ENCODE results near the gene CREBL2. TPM values are rescaled to one million over a fixed set of nuclear protein-coding genes. Genes with fewer than 3 reads are reported as not detected.

The CREBL2 gene
- total RNA-seq, 5 donors from 2014 or later (not counting 1 experiment from before 2014, with no cell fraction given), result 24.4 to 37.2 (median 33.8) TPM

- no peak overlapping the region for H3K27ac Mint-ChIP-seq
- ATAC-seq (replicated peaks in 1 of 4), result no peak
- no peak overlapping the region for H3K4me3 Mint-ChIP-seq
- peaks cover 10 to 14% (median 12%) of the 10 kb centered on the region in 3 donors for H3K4me1 Mint-ChIP-seq
- Histone ChIP-seq H3K4me1 (ENCODE audit: control insufficient read depth in 1 of 2, extremely low read depth in 1 of 2, insufficient read depth in 2 of 2, low read length in 2 of 2) (no peaks in the 10 kb centered on the region), H3K4me3 (ENCODE audit: control insufficient read depth in 1 of 2, extremely low read depth in 1 of 2, low read length in 1 of 2) (no peak overlapping the region), H3K27me3 (replicated peaks in 1 of 2; ENCODE audit: control insufficient read depth in 2 of 2, extremely low read depth in 1 of 2, insufficient read depth in 2 of 2, low read length in 1 of 2) (no peaks in the 10 kb centered on the region), H3K36me3 (ENCODE audit: control insufficient read depth in 2 of 2, extremely low read depth in 1 of 2, insufficient read depth in 1 of 2, low read length in 1 of 2) (no peaks in the 10 kb centered on the region), H3K27ac (ENCODE audit: low read length) (no peak overlapping the region), H3K9me3 (no peaks in the 10 kb centered on the region)
- ChIA-PET POLR2A (no interaction called here), CTCF (no interaction called here)
- H3K9me3 Mint-ChIP-seq, result no peaks in the 10 kb centered on the region
- 96% methylated on average over 5 of the region's 5 CpGs for WGBS (ENCODE audit: insufficient coverage)
- H3K36me3 Mint-ChIP-seq, result no peaks in the 10 kb centered on the region
- peaks cover 0 to 3% of the 10 kb centered on the region in 2 donors for H3K27me3 Mint-ChIP-seq
- DNase-seq, result no peak
These were observed 6.9 kb upstream of the CREBL2 start for GRCh38 chr12:12604740-12605139.

- Mint-ChIP-seq H3K27ac (peak overlapping the region; percentile 54 to 77), H3K4me1 (peaks cover 25 to 29% (median 25%) of the 10 kb centered on the region in 3 donors), H3K27me3 (no peaks in the 10 kb centered on the region), H3K4me3 (peak overlapping the region in 1 of 3 donors; percentile 35), H3K9me3 (no peaks in the 10 kb centered on the region), H3K36me3 (no peaks in the 10 kb centered on the region)
- Histone ChIP-seq H3K27ac (ENCODE audit: low read length) (no peak overlapping the region), H3K9me3 (no peaks in the 10 kb centered on the region), H3K27me3 (replicated peaks in 1 of 2; ENCODE audit: control insufficient read depth in 2 of 2, extremely low read depth in 1 of 2, insufficient read depth in 2 of 2, low read length in 1 of 2) (no peaks in the 10 kb centered on the region), H3K4me3 (ENCODE audit: control insufficient read depth in 1 of 2, extremely low read depth in 1 of 2, low read length in 1 of 2) (no peak overlapping the region), H3K36me3 (ENCODE audit: control insufficient read depth in 2 of 2, extremely low read depth in 1 of 2, insufficient read depth in 1 of 2, low read length in 1 of 2) (no peaks in the 10 kb centered on the region), H3K4me1 (ENCODE audit: control insufficient read depth in 1 of 2, extremely low read depth in 1 of 2, insufficient read depth in 2 of 2, low read length in 2 of 2) (peaks cover 5 to 8% of the 10 kb centered on the region in 2 experiments)
- ChIA-PET CTCF (interaction anchor here (0.6 to 1.1 kb wide), 8 partner anchors 44 to 375 kb away, joined by 3 to 10 read pairs (median 4); no protein-coding TSS in a partner anchor), POLR2A (no interaction called here)
- ATAC-seq (replicated peaks in 1 of 4) (no peak), DNase-seq (no peak)
- no CpG with 5 or more reads among the region's 7 CpGs for WGBS (ENCODE audit: insufficient coverage)
These were observed 4.7 kb upstream of the CREBL2 start for GRCh38 chr12:12606781-12607589.

GRCh38 chr12:12608557-12608957 lies 3.1 kb upstream of the CREBL2 start:
- POLR2A ChIA-PET, result interaction anchor here in 1 of 2 donors (0.6 kb wide), 1 partner anchor 16 kb away, joined by 3 read pairs; no protein-coding TSS in a partner anchor
- no peak overlapping the region for H3K4me3 ChIP-seq (ENCODE audit: control insufficient read depth in 1 of 2, extremely low read depth in 1 of 2, low read length in 1 of 2)
- Mint-ChIP-seq H3K4me1 (peaks cover 35 to 43% (median 38%) of the 10 kb centered on the region in 3 donors), H3K4me3 (no peak overlapping the region), H3K9me3 (no peaks in the 10 kb centered on the region), H3K27ac (peak overlapping the region; percentile 29 to 34), H3K27me3 (no peaks in the 10 kb centered on the region), H3K36me3 (peaks cover 4% of the 10 kb centered on the region)
- WGBS (ENCODE audit: insufficient coverage), result no CpG with 5 or more reads among the region's 1 CpG
- ATAC-seq (replicated peaks in 1 of 4) (no peak), DNase-seq (no peak)
- H3K4me1 ChIP-seq (ENCODE audit: control insufficient read depth in 1 of 2, extremely low read depth in 1 of 2, insufficient read depth in 2 of 2, low read length in 2 of 2), result peaks cover 13% of the 10 kb centered on the region in 2 experiments
- no peaks in the 10 kb centered on the region for H3K9me3 ChIP-seq
- H3K36me3 ChIP-seq (ENCODE audit: control insufficient read depth in 2 of 2, extremely low read depth in 1 of 2, insufficient read depth in 1 of 2, low read length in 1 of 2), result no peaks in the 10 kb centered on the region
- no peak overlapping the region for H3K27ac ChIP-seq (ENCODE audit: low read length)
- H3K27me3 ChIP-seq (replicated peaks in 1 of 2; ENCODE audit: control insufficient read depth in 2 of 2, extremely low read depth in 1 of 2, insufficient read depth in 2 of 2, low read length in 1 of 2), result no peaks in the 10 kb centered on the region
- CTCF ChIA-PET, result interaction anchor here (0.6 to 1.2 kb wide), 3 partner anchors 94 to 247 kb away, joined by 3 to 4 read pairs (median 3); no protein-coding TSS in a partner anchor

GRCh38 chr12:12609692-12610091 lies 2.0 kb upstream of the CREBL2 start:
- H3K27ac Mint-ChIP-seq, result peak overlapping the region in 1 of 2 donors; percentile 58
- Histone ChIP-seq H3K27me3 (replicated peaks in 1 of 2; ENCODE audit: control insufficient read depth in 2 of 2, extremely low read depth in 1 of 2, insufficient read depth in 2 of 2, low read length in 1 of 2) (no peaks in the 10 kb centered on the region), H3K27ac (ENCODE audit: low read length) (no peak overlapping the region), H3K4me1 (ENCODE audit: control insufficient read depth in 1 of 2, extremely low read depth in 1 of 2, insufficient read depth in 2 of 2, low read length in 2 of 2) (peaks cover 19 to 20% of the 10 kb centered on the region in 2 experiments), H3K36me3 (ENCODE audit: control insufficient read depth in 2 of 2, extremely low read depth in 1 of 2, insufficient read depth in 1 of 2, low read length in 1 of 2) (no peaks in the 10 kb centered on the region), H3K9me3 (no peaks in the 10 kb centered on the region), H3K4me3 (ENCODE audit: control insufficient read depth in 1 of 2, extremely low read depth in 1 of 2, low read length in 1 of 2) (no peak overlapping the region)
- WGBS (ENCODE audit: insufficient coverage), result no CpG with 5 or more reads among the region's 3 CpGs
- peaks cover 11% of the 10 kb centered on the region for H3K36me3 Mint-ChIP-seq
- H3K4me3 Mint-ChIP-seq, result peak overlapping the region in 1 of 3 donors; percentile 17
- no peak for ATAC-seq (replicated peaks in 1 of 4)
- POLR2A ChIA-PET, result interaction anchor here (0.6 to 0.7 kb wide), 3 partner anchors 165 to 307 kb away, joined by 3 to 13 read pairs (median 5); no protein-coding TSS in a partner anchor
- CTCF ChIA-PET, result interaction anchor here (0.7 to 1.2 kb wide), 3 partner anchors 81 to 211 kb away, joined by 3 to 12 read pairs (median 5); no protein-coding TSS in a partner anchor
- H3K9me3 Mint-ChIP-seq, result no peaks in the 10 kb centered on the region
- peaks cover 44 to 54% (median 50%) of the 10 kb centered on the region in 3 donors for H3K4me1 Mint-ChIP-seq
- no peaks in the 10 kb centered on the region for H3K27me3 Mint-ChIP-seq
- no peak for DNase-seq

- Histone ChIP-seq H3K27me3 (replicated peaks in 1 of 2; ENCODE audit: control insufficient read depth in 2 of 2, extremely low read depth in 1 of 2, insufficient read depth in 2 of 2, low read length in 1 of 2) (no peaks in the 10 kb centered on the region), H3K27ac (ENCODE audit: low read length) (peak overlapping the region; percentile 89), H3K36me3 (ENCODE audit: control insufficient read depth in 2 of 2, extremely low read depth in 1 of 2, insufficient read depth in 1 of 2, low read length in 1 of 2) (no peaks in the 10 kb centered on the region), H3K9me3 (no peaks in the 10 kb centered on the region), H3K4me1 (ENCODE audit: control insufficient read depth in 1 of 2, extremely low read depth in 1 of 2, insufficient read depth in 2 of 2, low read length in 2 of 2) (peaks cover 19 to 28% of the 10 kb centered on the region in 2 experiments), H3K4me3 (ENCODE audit: control insufficient read depth in 1 of 2, extremely low read depth in 1 of 2, low read length in 1 of 2) (no peak overlapping the region)
- no peaks in the 10 kb centered on the region for H3K27me3 Mint-ChIP-seq
- peaks cover 11% of the 10 kb centered on the region for H3K36me3 Mint-ChIP-seq
- peak overlapping the region; percentile 98 to 99 for H3K27ac Mint-ChIP-seq
- ATAC-seq (replicated peaks in 1 of 4), result no peak
- no peak for DNase-seq
- peaks cover 52 to 62% (median 60%) of the 10 kb centered on the region in 3 donors for H3K4me1 Mint-ChIP-seq
- ChIA-PET CTCF (no interaction called here), POLR2A (interaction anchor here in 1 of 2 donors (0.6 kb wide), 1 partner anchor 171 kb away, joined by 4 read pairs; no protein-coding TSS in a partner anchor)
- H3K4me3 Mint-ChIP-seq, result peak overlapping the region; percentile 79 to 96 (median 87)
- WGBS (ENCODE audit: insufficient coverage), result no CpG with 5 or more reads among the region's 4 CpGs
- H3K9me3 Mint-ChIP-seq, result no peaks in the 10 kb centered on the region
These were observed 965 bp upstream of the CREBL2 start for GRCh38 chr12:12610711-12611110.

GRCh38 chr12:12612358-12612757 lies 682 bp downstream of the CREBL2 start:
- Histone ChIP-seq H3K9me3 (no peaks in the 10 kb centered on the region), H3K27ac (ENCODE audit: low read length) (peak overlapping the region; percentile 89), H3K4me1 (ENCODE audit: control insufficient read depth in 1 of 2, extremely low read depth in 1 of 2, insufficient read depth in 2 of 2, low read length in 2 of 2) (peaks cover 32 to 38% of the 10 kb centered on the region in 2 experiments), H3K4me3 (ENCODE audit: control insufficient read depth in 1 of 2, extremely low read depth in 1 of 2, low read length in 1 of 2) (peak overlapping the region; percentile 72 to 94), H3K36me3 (ENCODE audit: control insufficient read depth in 2 of 2, extremely low read depth in 1 of 2, insufficient read depth in 1 of 2, low read length in 1 of 2) (no peaks in the 10 kb centered on the region), H3K27me3 (replicated peaks in 1 of 2; ENCODE audit: control insufficient read depth in 2 of 2, extremely low read depth in 1 of 2, insufficient read depth in 2 of 2, low read length in 1 of 2) (no peaks in the 10 kb centered on the region)
- WGBS (ENCODE audit: insufficient coverage), result 0% methylated on average over 7 of the region's 7 CpGs
- H3K9me3 Mint-ChIP-seq, result no peaks in the 10 kb centered on the region
- peak overlapping the region; percentile 79 to 96 (median 87) for H3K4me3 Mint-ChIP-seq
- peaks cover 61 to 70% (median 68%) of the 10 kb centered on the region in 3 donors for H3K4me1 Mint-ChIP-seq
- H3K36me3 Mint-ChIP-seq, result peaks cover 11% of the 10 kb centered on the region
- ChIA-PET POLR2A (interaction anchor here (0.5 to 1.6 kb wide), 3 partner anchors 11 to 255 kb away, joined by 3 to 5 read pairs (median 4); partner anchors contain the start of gene BORCS5 (in 1 of the 2)), CTCF (interaction anchor here (0.5 to 2.0 kb wide), 5 partner anchors 20 to 522 kb away, joined by 3 to 7 read pairs (median 4); no protein-coding TSS in a partner anchor)
- H3K27ac Mint-ChIP-seq, result peak overlapping the region; percentile 98 to 99
- peak in 3 of 4 experiments; percentile 17 to 31 (median 19) for ATAC-seq (replicated peaks in 1 of 4)
- H3K27me3 Mint-ChIP-seq, result no peaks in the 10 kb centered on the region
- DNase-seq, result peak in 8 of 35 experiments; percentile 5 to 56 (median 18)
